Panc1 (cell line): ENCODE data around the gene GMEB2. TPM values are rescaled to one million over a fixed set of nuclear protein-coding genes. Genes with fewer than 3 reads are reported as not detected.

Source experiments
- ATAC-seq: fragments of 200-7000 bp; cut with Tn5 transposase; 2 replicates; pipeline ENCODE4 v1.9.1; 2020; ENCODE audit warnings: mild to moderate bottlenecking, moderate library complexity
- BruUV-seq: library from RNA; stranded (reverse); fragments of 400-500 nt; replicated peaks from 2 replicates; lab custom pipeline; 2021; lab: Mats Ljungman, UMichigan
- CTCF ChIA-PET: fragments of 300-600 bp; sonication (Branson Sonifier 250); formaldehyde crosslinking; loops from one replicate; lab custom pipeline; 2022; ENCODE audit warnings: antibody characterized with exemption; lab: Charles Lee
- POLR2A ChIA-PET: fragments of 300-600 bp; sonication (Branson Sonifier 250); formaldehyde crosslinking; loops from one replicate; lab custom pipeline; 2022; ENCODE audit warnings: antibody characterized with exemption; lab: Charles Lee
- DNase-seq: peaks from one replicate; pipeline ENCODE4 v3.0.0-alpha.2; 2010; ENCODE audit warnings: low read depth, low spot score
- H3K27ac ChIP-seq: 2 replicates; pipeline ENCODE4 v1.5.1; 2011; ENCODE audit warnings: mild to moderate bottlenecking, low read length, inconsistent platforms
- H3K27me3 ChIP-seq: fragments of 200-500 bp; sonication (Bioruptor generic); 2 replicates; pipeline ENCODE4 v1.6.0; 2014; ENCODE audit warnings: low read length, inconsistent platforms; ENCODE audit not compliant: control insufficient read depth, insufficient read depth
- H3K36me3 ChIP-seq: fragments of 200-500 bp; sonication (Bioruptor generic); 2 replicates; pipeline ENCODE4 v1.5.1; 2014; ENCODE audit warnings: inconsistent platforms, mild to moderate bottlenecking, low read length, moderate library complexity; ENCODE audit not compliant: control insufficient read depth, insufficient read depth
- H3K4me1 ChIP-seq: 2 replicates; pipeline ENCODE4 v1.5.1; 2011; ENCODE audit warnings: inconsistent platforms, mild to moderate bottlenecking, low read length, moderate library complexity; ENCODE audit not compliant: control insufficient read depth, insufficient read depth
- H3K4me3 ChIP-seq, 2 experiments: 2 replicates each; pipeline ENCODE4 v1.5.1; 2011 to 2012; ENCODE audit warnings: low read depth in 2 of 2, low read length in 2 of 2, mild to moderate bottlenecking in 2 of 2, inconsistent platforms in 1 of 2, moderate library complexity in 1 of 2
- H3K9me3 ChIP-seq: fragments of 200-500 bp; sonication (Bioruptor generic); 2 replicates; pipeline ENCODE4 v1.5.1; 2014; ENCODE audit warnings: low read depth, mild to moderate bottlenecking, inconsistent platforms, low read length, moderate library complexity; ENCODE audit not compliant: control insufficient read depth, insufficient read depth
- CTCF ChIP-seq: fragments of 450-650 bp; IDR thresholded peaks from 2 replicates; pipeline ENCODE4 v1.5.1; 2017; ENCODE audit warnings: mild to moderate bottlenecking
- POLR2AphosphoS5 ChIP-seq: IDR thresholded peaks from 2 replicates; pipeline ENCODE4 v1.6.1; 2012; ENCODE audit warnings: mild to moderate bottlenecking, low read depth, low read length, moderate library complexity
- REST ChIP-seq, 2 experiments: IDR thresholded peaks; 2 replicates each; pipeline ENCODE4 v1.6.1; 2011 to 2012; ENCODE audit warnings: low read depth in 2 of 2, control low read depth in 1 of 2, low read length in 1 of 2, mild to moderate bottlenecking in 1 of 2, moderate library complexity in 1 of 2; ENCODE audit not compliant: insufficient read depth in 1 of 2
- SIN3A ChIP-seq: IDR thresholded peaks from 2 replicates; pipeline ENCODE4 v1.6.1; 2012; ENCODE audit warnings: low read depth, mild to moderate bottlenecking, low read length, moderate library complexity, borderline replicate concordance; ENCODE audit not compliant: insufficient read depth
- TCF7L2 ChIP-seq: IDR thresholded peaks from 2 replicates; pipeline ENCODE4 v1.6.1; 2011; ENCODE audit warnings: mild to moderate bottlenecking, low read depth, low read length, inconsistent platforms
- in situ Hi-C: cut with HindIII; loops from 2 replicates; pipeline ENCODE4 v1.10.0; 2016; ENCODE audit warnings: low sequenced_read_pairs, low pct_unique_long_range_greater_than_20kb
- intact Hi-C: fragments of 100-400 bp; cut with micrococcal nuclease; formaldehyde crosslinking; loops from one replicate; pipeline ENCODE4 v1.10.0; 2022; ENCODE audit not compliant: unreplicated experiment
- total RNA-seq: library from RNA; stranded (reverse); gene quantifications from one replicate; pipeline ENCODE4 v1.2.1, GENCODE V29; 2021; ENCODE audit not compliant: unreplicated experiment

Gene GMEB2
- total RNA-seq, 1 experiment from 2014 or later: 13.1 TPM

GRCh38 chr20:63577317-63577894 is 49.5 kb downstream of the GMEB2 start:
- ATAC-seq (no peak), DNase-seq (no peak)
- intact Hi-C loops (no loop called here), in situ Hi-C loops (no loop called here)
- TF ChIP-seq SIN3A (no peak), REST (IDR thresholded peaks at IDR 0.05; ENCODE audit: insufficient read depth in 1 of 2, low read depth in 2 of 2, low read length in 1 of 2) (no peak), POLR2AphosphoS5 (no peak), CTCF (no peak), TCF7L2 (no peak)
- no TSS peak for BruUV-seq
- H3K27me3 ChIP-seq: no peaks in the 10 kb centered on the region
- CTCF ChIA-PET: interaction anchor here (0.7 kb wide), 1 partner anchor 73 kb away, joined by 4 read pairs; no protein-coding TSS in a partner anchor
- no peak overlapping the region for H3K27ac ChIP-seq
- POLR2A ChIA-PET: no interaction called here
- peaks cover 3% of the 10 kb centered on the region; the same call in 1 of the 2 replicates for H3K36me3 ChIP-seq
- H3K9me3 ChIP-seq: no peaks in the 10 kb centered on the region
- H3K4me3 ChIP-seq: no peak overlapping the region
- peaks cover 14% of the 10 kb centered on the region for H3K4me1 ChIP-seq

GRCh38 chr20:63576311-63576710 is 50.6 kb downstream of the GMEB2 start:
- in situ Hi-C loops: no loop called here
- TF ChIP-seq CTCF (no peak), POLR2AphosphoS5 (no peak), SIN3A (no peak), TCF7L2 (no peak), REST (IDR thresholded peaks at IDR 0.05; ENCODE audit: insufficient read depth in 1 of 2, low read depth in 2 of 2, low read length in 1 of 2) (no peak)
- Histone ChIP-seq H3K4me1 (peaks cover 14% of the 10 kb centered on the region), H3K36me3 (peaks cover 3% of the 10 kb centered on the region; the same call in 1 of the 2 replicates), H3K27ac (no peak overlapping the region), H3K9me3 (no peaks in the 10 kb centered on the region), H3K4me3 (no peak overlapping the region), H3K27me3 (no peaks in the 10 kb centered on the region)
- BruUV-seq: no TSS peak
- intact Hi-C loops: no loop called here
- POLR2A ChIA-PET: interaction anchor here (0.6 kb wide), 2 partner anchors 13 to 28 kb away, joined by 3 to 9 read pairs; no protein-coding TSS in a partner anchor
- ATAC-seq (no peak), DNase-seq (no peak)
- CTCF ChIA-PET: no interaction called here
